NT2/D1 (cell line): Measurements from ENCODE around the gene SELE.

Experiments used
- SUZ12 ChIP-seq: IDR thresholded peaks from 2 replicates; pipeline ENCODE4 v1.6.1; 2011; ENCODE audit not compliant: insufficient read length, insufficient read depth; ENCODE audit errors: extremely low read depth
- YY1 ChIP-seq: IDR thresholded peaks from 2 replicates; pipeline ENCODE4 v1.6.1; 2011; ENCODE audit not compliant: insufficient read length, insufficient read depth
- ZNF274 ChIP-seq: IDR thresholded peaks from 2 replicates; pipeline ENCODE4 v1.6.1; 2011; ENCODE audit warnings: mild to moderate bottlenecking, low read depth, low read length

- TF ChIP-seq ZNF274 (no peak), YY1 (no peak), SUZ12 (no peak)
Measured at GRCh38 chr1:169768161-169768560, 34.3 kb upstream of the SELE start.
